HG02870 (cell line): ENCODE data around the gene AGPAT4.

ENCODE experiments used
- ATAC-seq: cut with Tn5 transposase; IDR thresholded peaks from one replicate; pipeline ENCODE4 v1.9.1; 2021; ENCODE audit warnings: mild to moderate bottlenecking, moderate library complexity; ENCODE audit not compliant: unreplicated experiment

The AGPAT4 gene

DNA sequence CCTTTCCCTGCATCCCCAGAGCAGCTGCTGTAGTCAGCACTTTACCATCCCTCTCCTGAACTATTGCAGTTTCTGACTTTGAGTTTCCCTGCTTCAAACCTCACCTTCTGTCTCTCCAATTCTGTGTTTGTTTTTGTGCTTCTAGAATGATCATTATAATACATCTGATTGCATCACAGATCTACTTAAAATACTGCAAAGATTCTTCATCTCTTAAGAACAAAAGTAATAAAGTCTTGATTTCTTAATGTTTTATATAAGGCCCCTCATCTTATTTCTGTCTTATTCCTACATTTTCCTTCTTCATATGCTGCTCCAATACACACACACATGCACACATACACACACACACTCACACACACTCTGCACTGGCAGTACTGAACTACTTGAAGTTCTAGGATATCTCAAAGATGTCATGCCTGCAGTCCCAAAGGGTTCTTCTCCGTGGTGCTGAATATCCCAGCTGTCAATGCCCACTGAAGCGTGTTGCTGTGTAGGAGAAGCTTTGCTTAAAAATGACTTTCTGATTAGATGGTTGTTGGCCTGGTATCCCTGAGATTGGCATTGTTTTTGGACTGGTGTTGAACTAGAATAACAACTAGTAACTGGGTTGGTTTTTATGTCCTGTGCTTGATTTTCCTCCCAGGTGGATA, 185.1 kb downstream of the AGPAT4 start:
- ATAC-seq = no peak

DNA sequence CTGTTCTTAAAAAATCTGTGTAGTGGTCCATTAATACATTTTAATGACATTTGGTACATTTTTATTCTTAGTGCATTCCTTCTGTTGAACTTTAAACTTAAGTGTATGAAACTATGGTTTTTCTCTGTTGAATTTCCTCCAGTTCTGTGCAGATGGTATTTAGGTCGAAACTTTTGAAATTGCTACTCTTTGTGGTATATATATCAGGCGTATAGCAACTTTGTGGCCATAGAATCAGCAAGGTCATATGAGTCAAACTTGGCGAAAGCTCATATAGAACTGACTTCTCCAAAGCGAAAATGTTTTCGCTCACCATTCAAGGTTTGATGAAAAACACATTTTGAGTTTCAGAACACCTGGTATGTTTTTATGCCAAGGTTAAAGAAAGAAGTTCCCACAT, 188.6 kb downstream of the AGPAT4 start:
- ATAC-seq = peak; percentile 82

DNA sequence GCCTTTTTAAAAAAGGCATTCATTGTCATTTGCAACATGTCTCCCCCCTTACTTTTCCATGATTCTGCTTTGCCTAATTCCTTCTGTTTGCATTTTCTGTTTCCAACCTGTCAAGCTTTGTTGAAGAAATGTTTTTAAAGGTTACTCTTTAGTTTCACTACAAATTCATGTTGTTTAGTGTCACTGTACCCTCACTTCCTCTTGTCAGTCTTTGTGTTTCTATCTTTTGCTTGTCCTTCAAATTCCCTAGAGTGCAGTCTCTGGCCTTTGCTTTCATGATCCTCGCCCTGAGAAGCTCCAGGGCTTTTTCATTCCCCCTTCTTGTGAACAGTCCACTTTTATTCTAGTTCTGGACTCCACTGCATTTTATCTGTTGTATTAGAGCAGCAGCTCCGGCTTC, 191.6 kb downstream of the AGPAT4 start:
- no peak for ATAC-seq

DNA sequence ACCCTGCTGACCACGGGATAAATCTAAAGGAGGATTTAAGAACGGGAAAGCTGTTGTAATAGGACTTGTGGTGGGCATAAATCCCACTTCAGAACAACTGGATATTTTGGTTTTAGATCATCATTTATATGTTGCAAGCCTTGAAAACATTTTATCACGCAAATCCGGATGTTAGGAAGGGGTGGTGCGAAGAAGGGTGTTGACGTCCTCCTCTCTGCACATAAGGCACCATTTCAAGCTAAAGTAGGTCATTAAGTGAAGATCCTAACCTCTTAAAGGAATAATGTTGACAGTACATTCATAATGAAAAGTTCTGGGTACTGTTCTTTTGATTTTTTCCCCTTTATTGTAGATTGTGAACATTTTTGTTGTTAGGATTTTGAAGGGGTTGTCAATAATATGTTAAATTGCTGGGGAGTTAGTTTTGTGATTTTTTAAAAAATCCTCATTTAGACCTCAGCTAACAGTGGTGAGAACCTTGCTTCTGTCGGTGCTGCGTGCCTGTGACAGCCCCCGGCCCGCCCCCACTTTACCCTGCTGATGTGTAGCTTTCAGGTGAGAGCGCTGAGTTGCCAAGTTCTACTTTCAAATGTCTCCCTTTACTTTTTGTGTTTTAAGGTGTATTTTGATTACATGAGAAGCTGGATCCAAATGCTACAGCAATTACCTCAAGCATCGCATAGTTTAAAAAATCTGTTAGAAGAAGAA, 193.4 kb downstream of the AGPAT4 start:
- no peak for ATAC-seq
